K562 (cell line): ENCODE results near the gene C11orf52. TPM values are rescaled to one million over a fixed set of nuclear protein-coding genes. Genes with fewer than 3 reads are reported as not detected.

Source experiments
- BMI1 ChIP-seq: fragments of 150-350 bp; IDR thresholded peaks from 2 replicates; pipeline ENCODE4 v1.6.1; 2014; ENCODE audit warnings: low read length
- CCNT2 ChIP-seq: IDR thresholded peaks from 2 replicates; pipeline ENCODE4 v1.6.1; 2011; ENCODE audit warnings: borderline replicate concordance, low read depth, mild to moderate bottlenecking, moderate library complexity, mixed read lengths, low read length; ENCODE audit not compliant: insufficient read length; ENCODE audit errors: extremely low read depth
- MAFF ChIP-seq: IDR thresholded peaks from 2 replicates; pipeline ENCODE4 v1.6.1; 2012; ENCODE audit warnings: low read length, improper control_type of control experiment
- NCOA1 ChIP-seq: fragments of 450-650 bp; IDR thresholded peaks from 2 replicates; pipeline ENCODE4 v1.6.1; 2016; ENCODE audit warnings: low read depth
- POLR2G ChIP-seq: fragments of 200-400 bp; formaldehyde crosslinking; IDR thresholded peaks from 2 replicates; pipeline ENCODE4 v1.6.1; 2017; ENCODE audit warnings: low read depth, mild to moderate bottlenecking, antibody characterized with exemption, low read length, moderate library complexity
- TSC22D4 ChIP-seq: fragments of 450-650 bp; IDR thresholded peaks from 2 replicates; pipeline ENCODE4 v1.6.1; 2016; ENCODE audit warnings: missing genetic modification characterization, missing biosample characterization, control low read depth
- polyA plus RNA-seq, 8 experiments: library from polyadenylated mRNA; depleted of rRNA in 4 of 8; stranded (reverse) in 5 of 8; unstranded in 3 of 8; fragments of >200 nt; fragmentation: Nextera tagmentation in 2 of 8; fragmentation: Illumina TruSeq in 1 of 8; extraction: Ambion mirVana in 2 of 8; extraction: Trizol in 1 of 8; gene quantifications; 2 replicates each; pipeline versions ENCODE4 v1.2.1 to v1.2.3, GENCODE V29; 2011 to 2014; ENCODE audit warnings: inconsistent platforms in 1 of 8, missing spikeins in 1 of 8
- total RNA-seq, 7 experiments: library from RNA; depleted of rRNA in 6 of 7; stranded (reverse); fragments of >200 nt in 6 of 7; fragmentation: Illumina TruSeq in 2 of 7; extraction: Trizol in 2 of 7; gene quantifications; 2 replicates each; pipeline versions ENCODE4 v1.2.1 to v1.2.3, GENCODE V29; 2011 to 2021; ENCODE audit warnings: low replicate concordance in 1 of 7
- TF ChIP-seq, protein P1 (sequence below): fragments of 450-650 bp; IDR thresholded peaks from 2 replicates; pipeline ENCODE4 v1.6.1; 2016; ENCODE audit warnings: mild to moderate bottlenecking, moderate library complexity
- TF ChIP-seq, protein P2 (sequence below): fragments of 450-650 bp; IDR thresholded peaks from 2 replicates; pipeline ENCODE4 v1.6.1; 2017; ENCODE audit warnings: mild to moderate bottlenecking, moderate library complexity
- TF ChIP-seq, protein P3 (sequence below): fragments of 250-450 bp; sonication (Bioruptor Pico); IDR thresholded peaks from 2 replicates; pipeline ENCODE4 v1.5.1; 2021; ENCODE audit warnings: mild to moderate bottlenecking
- TF ChIP-seq, protein P4 (sequence below): fragments of 450-650 bp; formaldehyde crosslinking; IDR thresholded peaks from 2 replicates; pipeline ENCODE4 v1.4.0; 2020; ENCODE audit warnings: mild to moderate bottlenecking, moderate library complexity
- TF ChIP-seq, protein P5 (sequence below): fragments of 450-650 bp; formaldehyde crosslinking; IDR thresholded peaks from 2 replicates; pipeline ENCODE4 v1.4.0; 2022; ENCODE audit warnings: missing genetic modification characterization

The C11orf52 gene
- total and polyA plus RNA-seq, 9 of the 15 experiments (the other 6 are each of a cell fraction or from before 2014, with no cell fraction given) = 0.29 to 2.9 (median 1.0) TPM

DNA sequence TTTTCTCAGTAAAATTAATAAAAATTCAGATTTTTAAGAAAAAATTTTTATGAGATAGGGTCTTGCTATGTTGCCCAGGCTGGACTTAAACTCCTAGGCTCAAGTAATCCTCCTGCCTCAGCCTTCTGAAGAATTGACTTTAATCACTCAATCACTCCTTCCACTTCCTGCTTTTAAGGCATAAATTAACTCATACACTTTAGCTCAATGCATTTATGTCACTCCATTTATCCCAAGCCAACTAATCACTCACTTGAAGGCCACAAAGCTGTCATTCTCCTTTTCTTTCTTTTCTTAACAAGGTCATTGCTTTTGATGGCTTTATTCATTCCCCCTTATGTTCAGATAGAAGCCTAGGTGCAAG, 48.2 kb upstream of the C11orf52 start (continued):
- TF ChIP-seq, protein P1, sequence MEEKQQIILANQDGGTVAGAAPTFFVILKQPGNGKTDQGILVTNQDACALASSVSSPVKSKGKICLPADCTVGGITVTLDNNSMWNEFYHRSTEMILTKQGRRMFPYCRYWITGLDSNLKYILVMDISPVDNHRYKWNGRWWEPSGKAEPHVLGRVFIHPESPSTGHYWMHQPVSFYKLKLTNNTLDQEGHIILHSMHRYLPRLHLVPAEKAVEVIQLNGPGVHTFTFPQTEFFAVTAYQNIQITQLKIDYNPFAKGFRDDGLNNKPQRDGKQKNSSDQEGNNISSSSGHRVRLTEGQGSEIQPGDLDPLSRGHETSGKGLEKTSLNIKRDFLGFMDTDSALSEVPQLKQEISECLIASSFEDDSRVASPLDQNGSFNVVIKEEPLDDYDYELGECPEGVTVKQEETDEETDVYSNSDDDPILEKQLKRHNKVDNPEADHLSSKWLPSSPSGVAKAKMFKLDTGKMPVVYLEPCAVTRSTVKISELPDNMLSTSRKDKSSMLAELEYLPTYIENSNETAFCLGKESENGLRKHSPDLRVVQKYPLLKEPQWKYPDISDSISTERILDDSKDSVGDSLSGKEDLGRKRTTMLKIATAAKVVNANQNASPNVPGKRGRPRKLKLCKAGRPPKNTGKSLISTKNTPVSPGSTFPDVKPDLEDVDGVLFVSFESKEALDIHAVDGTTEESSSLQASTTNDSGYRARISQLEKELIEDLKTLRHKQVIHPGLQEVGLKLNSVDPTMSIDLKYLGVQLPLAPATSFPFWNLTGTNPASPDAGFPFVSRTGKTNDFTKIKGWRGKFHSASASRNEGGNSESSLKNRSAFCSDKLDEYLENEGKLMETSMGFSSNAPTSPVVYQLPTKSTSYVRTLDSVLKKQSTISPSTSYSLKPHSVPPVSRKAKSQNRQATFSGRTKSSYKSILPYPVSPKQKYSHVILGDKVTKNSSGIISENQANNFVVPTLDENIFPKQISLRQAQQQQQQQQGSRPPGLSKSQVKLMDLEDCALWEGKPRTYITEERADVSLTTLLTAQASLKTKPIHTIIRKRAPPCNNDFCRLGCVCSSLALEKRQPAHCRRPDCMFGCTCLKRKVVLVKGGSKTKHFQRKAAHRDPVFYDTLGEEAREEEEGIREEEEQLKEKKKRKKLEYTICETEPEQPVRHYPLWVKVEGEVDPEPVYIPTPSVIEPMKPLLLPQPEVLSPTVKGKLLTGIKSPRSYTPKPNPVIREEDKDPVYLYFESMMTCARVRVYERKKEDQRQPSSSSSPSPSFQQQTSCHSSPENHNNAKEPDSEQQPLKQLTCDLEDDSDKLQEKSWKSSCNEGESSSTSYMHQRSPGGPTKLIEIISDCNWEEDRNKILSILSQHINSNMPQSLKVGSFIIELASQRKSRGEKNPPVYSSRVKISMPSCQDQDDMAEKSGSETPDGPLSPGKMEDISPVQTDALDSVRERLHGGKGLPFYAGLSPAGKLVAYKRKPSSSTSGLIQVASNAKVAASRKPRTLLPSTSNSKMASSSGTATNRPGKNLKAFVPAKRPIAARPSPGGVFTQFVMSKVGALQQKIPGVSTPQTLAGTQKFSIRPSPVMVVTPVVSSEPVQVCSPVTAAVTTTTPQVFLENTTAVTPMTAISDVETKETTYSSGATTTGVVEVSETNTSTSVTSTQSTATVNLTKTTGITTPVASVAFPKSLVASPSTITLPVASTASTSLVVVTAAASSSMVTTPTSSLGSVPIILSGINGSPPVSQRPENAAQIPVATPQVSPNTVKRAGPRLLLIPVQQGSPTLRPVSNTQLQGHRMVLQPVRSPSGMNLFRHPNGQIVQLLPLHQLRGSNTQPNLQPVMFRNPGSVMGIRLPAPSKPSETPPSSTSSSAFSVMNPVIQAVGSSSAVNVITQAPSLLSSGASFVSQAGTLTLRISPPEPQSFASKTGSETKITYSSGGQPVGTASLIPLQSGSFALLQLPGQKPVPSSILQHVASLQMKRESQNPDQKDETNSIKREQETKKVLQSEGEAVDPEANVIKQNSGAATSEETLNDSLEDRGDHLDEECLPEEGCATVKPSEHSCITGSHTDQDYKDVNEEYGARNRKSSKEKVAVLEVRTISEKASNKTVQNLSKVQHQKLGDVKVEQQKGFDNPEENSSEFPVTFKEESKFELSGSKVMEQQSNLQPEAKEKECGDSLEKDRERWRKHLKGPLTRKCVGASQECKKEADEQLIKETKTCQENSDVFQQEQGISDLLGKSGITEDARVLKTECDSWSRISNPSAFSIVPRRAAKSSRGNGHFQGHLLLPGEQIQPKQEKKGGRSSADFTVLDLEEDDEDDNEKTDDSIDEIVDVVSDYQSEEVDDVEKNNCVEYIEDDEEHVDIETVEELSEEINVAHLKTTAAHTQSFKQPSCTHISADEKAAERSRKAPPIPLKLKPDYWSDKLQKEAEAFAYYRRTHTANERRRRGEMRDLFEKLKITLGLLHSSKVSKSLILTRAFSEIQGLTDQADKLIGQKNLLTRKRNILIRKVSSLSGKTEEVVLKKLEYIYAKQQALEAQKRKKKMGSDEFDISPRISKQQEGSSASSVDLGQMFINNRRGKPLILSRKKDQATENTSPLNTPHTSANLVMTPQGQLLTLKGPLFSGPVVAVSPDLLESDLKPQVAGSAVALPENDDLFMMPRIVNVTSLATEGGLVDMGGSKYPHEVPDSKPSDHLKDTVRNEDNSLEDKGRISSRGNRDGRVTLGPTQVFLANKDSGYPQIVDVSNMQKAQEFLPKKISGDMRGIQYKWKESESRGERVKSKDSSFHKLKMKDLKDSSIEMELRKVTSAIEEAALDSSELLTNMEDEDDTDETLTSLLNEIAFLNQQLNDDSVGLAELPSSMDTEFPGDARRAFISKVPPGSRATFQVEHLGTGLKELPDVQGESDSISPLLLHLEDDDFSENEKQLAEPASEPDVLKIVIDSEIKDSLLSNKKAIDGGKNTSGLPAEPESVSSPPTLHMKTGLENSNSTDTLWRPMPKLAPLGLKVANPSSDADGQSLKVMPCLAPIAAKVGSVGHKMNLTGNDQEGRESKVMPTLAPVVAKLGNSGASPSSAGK = no peak
- TF ChIP-seq, protein P2, sequence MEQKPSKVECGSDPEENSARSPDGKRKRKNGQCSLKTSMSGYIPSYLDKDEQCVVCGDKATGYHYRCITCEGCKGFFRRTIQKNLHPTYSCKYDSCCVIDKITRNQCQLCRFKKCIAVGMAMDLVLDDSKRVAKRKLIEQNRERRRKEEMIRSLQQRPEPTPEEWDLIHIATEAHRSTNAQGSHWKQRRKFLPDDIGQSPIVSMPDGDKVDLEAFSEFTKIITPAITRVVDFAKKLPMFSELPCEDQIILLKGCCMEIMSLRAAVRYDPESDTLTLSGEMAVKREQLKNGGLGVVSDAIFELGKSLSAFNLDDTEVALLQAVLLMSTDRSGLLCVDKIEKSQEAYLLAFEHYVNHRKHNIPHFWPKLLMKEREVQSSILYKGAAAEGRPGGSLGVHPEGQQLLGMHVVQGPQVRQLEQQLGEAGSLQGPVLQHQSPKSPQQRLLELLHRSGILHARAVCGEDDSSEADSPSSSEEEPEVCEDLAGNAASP = no peak
- TF ChIP-seq TSC22D4 (tag) (no peak), POLR2G (no peak), MAFF (no peak), CCNT2 (no peak), NCOA1 (no peak), BMI1 (no peak)
- TF ChIP-seq, protein P3, sequence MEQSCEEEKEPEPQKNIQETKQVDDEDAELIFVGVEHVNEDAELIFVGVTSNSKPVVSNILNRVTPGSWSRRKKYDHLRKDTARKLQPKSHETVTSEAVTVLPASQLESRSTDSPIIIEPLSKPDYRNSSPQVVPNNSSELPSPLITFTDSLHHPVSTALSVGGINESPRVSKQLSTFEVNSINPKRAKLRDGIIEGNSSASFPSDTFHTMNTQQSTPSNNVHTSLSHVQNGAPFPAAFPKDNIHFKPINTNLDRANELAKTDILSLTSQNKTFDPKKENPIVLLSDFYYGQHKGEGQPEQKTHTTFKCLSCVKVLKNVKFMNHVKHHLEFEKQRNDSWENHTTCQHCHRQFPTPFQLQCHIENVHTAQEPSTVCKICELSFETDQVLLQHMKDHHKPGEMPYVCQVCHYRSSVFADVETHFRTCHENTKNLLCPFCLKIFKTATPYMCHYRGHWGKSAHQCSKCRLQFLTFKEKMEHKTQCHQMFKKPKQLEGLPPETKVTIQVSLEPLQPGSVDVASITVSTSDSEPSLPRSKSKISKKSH (CRISPR knock-in tag) = no peak
- TF ChIP-seq, protein P4, sequence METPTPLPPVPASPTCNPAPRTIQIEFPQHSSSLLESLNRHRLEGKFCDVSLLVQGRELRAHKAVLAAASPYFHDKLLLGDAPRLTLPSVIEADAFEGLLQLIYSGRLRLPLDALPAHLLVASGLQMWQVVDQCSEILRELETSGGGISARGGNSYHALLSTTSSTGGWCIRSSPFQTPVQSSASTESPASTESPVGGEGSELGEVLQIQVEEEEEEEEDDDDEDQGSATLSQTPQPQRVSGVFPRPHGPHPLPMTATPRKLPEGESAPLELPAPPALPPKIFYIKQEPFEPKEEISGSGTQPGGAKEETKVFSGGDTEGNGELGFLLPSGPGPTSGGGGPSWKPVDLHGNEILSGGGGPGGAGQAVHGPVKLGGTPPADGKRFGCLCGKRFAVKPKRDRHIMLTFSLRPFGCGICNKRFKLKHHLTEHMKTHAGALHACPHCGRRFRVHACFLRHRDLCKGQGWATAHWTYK (CRISPR knock-in tag) = no peak
- TF ChIP-seq, protein P5, sequence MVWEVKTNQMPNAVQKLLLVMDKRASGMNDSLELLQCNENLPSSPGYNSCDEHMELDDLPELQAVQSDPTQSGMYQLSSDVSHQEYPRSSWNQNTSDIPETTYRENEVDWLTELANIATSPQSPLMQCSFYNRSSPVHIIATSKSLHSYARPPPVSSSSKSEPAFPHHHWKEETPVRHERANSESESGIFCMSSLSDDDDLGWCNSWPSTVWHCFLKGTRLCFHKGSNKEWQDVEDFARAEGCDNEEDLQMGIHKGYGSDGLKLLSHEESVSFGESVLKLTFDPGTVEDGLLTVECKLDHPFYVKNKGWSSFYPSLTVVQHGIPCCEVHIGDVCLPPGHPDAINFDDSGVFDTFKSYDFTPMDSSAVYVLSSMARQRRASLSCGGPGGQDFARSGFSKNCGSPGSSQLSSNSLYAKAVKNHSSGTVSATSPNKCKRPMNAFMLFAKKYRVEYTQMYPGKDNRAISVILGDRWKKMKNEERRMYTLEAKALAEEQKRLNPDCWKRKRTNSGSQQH (CRISPR knock-in tag) = no peak
